HepG2 (cell line): ENCODE results near the gene GADD45GIP1. TPM values are rescaled to one million over a fixed set of nuclear protein-coding genes. Genes with fewer than 3 reads are reported as not detected.

Experiments
- ELF3 ChIP-seq: IDR thresholded peaks from 2 replicates; pipeline ENCODE4 v1.6.1; 2016; ENCODE audit warnings: missing genetic modification reagents, missing compliant biosample characterization
- HOXA9 ChIP-seq: sonication (generic); formaldehyde crosslinking; IDR thresholded peaks from 2 replicates; pipeline ENCODE4 v1.8.1; 2022; ENCODE audit warnings: missing genetic modification reagents, mild to moderate bottlenecking, moderate library complexity, borderline replicate concordance
- KDM3A ChIP-seq: IDR thresholded peaks from 2 replicates; pipeline ENCODE4 v1.6.1; 2018; ENCODE audit warnings: low read depth, missing compliant biosample characterization
- KDM5A ChIP-seq: fragments of 200-600 bp; sonication (generic); IDR thresholded peaks from 2 replicates; pipeline ENCODE4 v1.7.0; 2018; ENCODE audit warnings: antibody characterized with exemption, mild to moderate bottlenecking, low read length, borderline replicate concordance
- MTA1 ChIP-seq: sonication (generic); formaldehyde crosslinking; IDR thresholded peaks from 2 replicates; pipeline ENCODE4 v1.4.0; 2020; ENCODE audit warnings: missing genetic modification reagents, mild to moderate bottlenecking, borderline replicate concordance
- MXD3 ChIP-seq: IDR thresholded peaks from 2 replicates; pipeline ENCODE4 v1.6.1; 2016; ENCODE audit warnings: mild to moderate bottlenecking, missing biosample characterization, missing genetic modification reagents
- ONECUT2 ChIP-seq: sonication (generic); formaldehyde crosslinking; IDR thresholded peaks from 2 replicates; pipeline ENCODE4 v1.4.0; 2020; ENCODE audit warnings: missing genetic modification reagents
- PITX1 ChIP-seq: sonication (generic); formaldehyde crosslinking; IDR thresholded peaks from 2 replicates; pipeline ENCODE4 v1.5.1; 2020; ENCODE audit warnings: mild to moderate bottlenecking, missing genetic modification reagents
- POLR2G ChIP-seq: fragments of 200-400 bp; formaldehyde crosslinking; IDR thresholded peaks from 2 replicates; pipeline ENCODE4 v1.6.1; 2018; ENCODE audit warnings: mild to moderate bottlenecking, low read depth, low read length, moderate library complexity
- PRMT3 ChIP-seq: sonication (generic); formaldehyde crosslinking; IDR thresholded peaks from 2 replicates; pipeline ENCODE4 v1.8.1; 2022; ENCODE audit warnings: low read depth, mild to moderate bottlenecking, moderate library complexity, missing genetic modification reagents, borderline replicate concordance
- RBM22 ChIP-seq: fragments of 200-400 bp; formaldehyde crosslinking; optimal IDR thresholded peaks from 2 replicates; pipeline ENCODE3; 2017; ENCODE audit warnings: mild to moderate bottlenecking, low read length, moderate library complexity
- SMAD3 ChIP-seq: sonication (generic); formaldehyde crosslinking; IDR thresholded peaks from 2 replicates; pipeline ENCODE4 v1.4.0; 2020; ENCODE audit warnings: missing genetic modification reagents
- TARDBP ChIP-seq: sonication (generic); formaldehyde crosslinking; IDR thresholded peaks from 2 replicates; pipeline ENCODE4 v1.8.0; 2022; ENCODE audit warnings: mild to moderate bottlenecking, missing genetic modification reagents
- TCF12 ChIP-seq, 2 experiments: fragments of 450-650 bp in 1 of 2; sonication (generic) in 1 of 2; formaldehyde crosslinking in 1 of 2; IDR thresholded peaks; 2 replicates each; pipeline versions ENCODE4 v1.6.1 to v1.8.0; 2017 to 2022; ENCODE audit warnings: antibody characterized with exemption in 1 of 2, mild to moderate bottlenecking in 1 of 2, missing genetic modification reagents in 1 of 2, moderate library complexity in 1 of 2
- ZBTB2 ChIP-seq: sonication (generic); formaldehyde crosslinking; IDR thresholded peaks from 2 replicates; pipeline ENCODE4 v1.8.0; 2022; ENCODE audit warnings: low read depth, missing genetic modification reagents
- ZMYM3 ChIP-seq: sonication (generic); formaldehyde crosslinking; IDR thresholded peaks from 2 replicates; pipeline ENCODE4 v1.5.1; 2020; ENCODE audit warnings: mild to moderate bottlenecking, missing genetic modification reagents
- ZNF230 ChIP-seq: sonication (generic); formaldehyde crosslinking; IDR thresholded peaks from 2 replicates; pipeline ENCODE4 v1.4.0; 2020; ENCODE audit warnings: mild to moderate bottlenecking, missing genetic modification reagents
- ZNF335 ChIP-seq: sonication (generic); formaldehyde crosslinking; IDR thresholded peaks from 2 replicates; pipeline ENCODE4 v1.4.0; 2020; ENCODE audit warnings: missing genetic modification reagents
- ZNF501 ChIP-seq: sonication (generic); formaldehyde crosslinking; IDR thresholded peaks from 2 replicates; pipeline ENCODE4 v1.5.1; 2020; ENCODE audit warnings: mild to moderate bottlenecking, moderate library complexity, missing genetic modification reagents
- ZNF614 ChIP-seq: IDR thresholded peaks from 2 replicates; pipeline ENCODE4 v1.6.1; 2018; ENCODE audit warnings: missing biosample characterization, missing genetic modification reagents, inconsistent platforms, borderline replicate concordance
- ZNF816 ChIP-seq: sonication (generic); formaldehyde crosslinking; IDR thresholded peaks from 2 replicates; pipeline ENCODE4 v1.8.0; 2022; ENCODE audit warnings: missing genetic modification reagents, mild to moderate bottlenecking, borderline replicate concordance
- polyA plus RNA-seq, 8 experiments: library from polyadenylated mRNA; depleted of rRNA in 3 of 8; stranded (reverse) in 7 of 8; unstranded in 1 of 8; fragments of >200 nt; fragmentation: Illumina TruSeq in 4 of 8; extraction: Trizol in 4 of 8; gene quantifications; 2 replicates each; pipeline versions ENCODE4 v1.2.1 to v1.2.3, GENCODE V29; 2011 to 2016; ENCODE audit warnings: low read depth in 4 of 8, missing spikeins in 1 of 8, mixed read lengths in 1 of 8; ENCODE audit not compliant: insufficient read depth in 1 of 8
- total RNA-seq, 5 experiments: library from RNA; depleted of rRNA; stranded (reverse); fragments of >200 nt; fragmentation: Illumina TruSeq; extraction: Trizol; gene quantifications; 2 replicates each; pipeline ENCODE4 v1.2.3, GENCODE V29; 2016; ENCODE audit warnings: low read depth in 1 of 5
- TF ChIP-seq, protein P1 (sequence below): sonication (generic); formaldehyde crosslinking; IDR thresholded peaks from 2 replicates; pipeline ENCODE4 v1.5.0; 2020; ENCODE audit warnings: mild to moderate bottlenecking, missing genetic modification reagents, moderate library complexity
- TF ChIP-seq, protein P2 (sequence below): sonication (generic); formaldehyde crosslinking; IDR thresholded peaks from 2 replicates; pipeline ENCODE4 v1.4.0; 2020; ENCODE audit warnings: missing genetic modification reagents, mild to moderate bottlenecking, borderline replicate concordance
- TF ChIP-seq, protein P3 (sequence below): sonication (generic); formaldehyde crosslinking; IDR thresholded peaks from 2 replicates; pipeline ENCODE4 v1.5.0; 2020; ENCODE audit warnings: missing genetic modification reagents

GADD45GIP1 gene
- total and polyA plus RNA-seq, 2 of the 13 experiments (the other 11 are each of a cell fraction or from before 2014, with no cell fraction given): 24.6 to 30.7 TPM

- TF ChIP-seq PITX1 (CRISPR knock-in tag) (0 out of 2 replicates have a peak, but pooled peaks have one; percentile 15), ZMYM3 (CRISPR knock-in tag) (peak; percentile 40; the same call in 1 of the 2 replicates), KDM3A (0 out of 2 replicates have a peak, but pooled peaks have one; percentile 34), HOXA9 (CRISPR knock-in tag) (0 out of 2 replicates have a peak, but pooled peaks have one; percentile 63), MXD3 (CRISPR knock-in tag) (0 out of 2 replicates have a peak, but pooled peaks have one; percentile 43), ZNF230 (no peak), ZBTB2 (CRISPR knock-in tag) (peak; percentile 49; the same call in 1 of the 2 replicates), ZNF501 (CRISPR knock-in tag) (0 out of 2 replicates have a peak, but pooled peaks have one; percentile 58), ZNF614 (CRISPR knock-in tag) (peak; percentile 41; the same call in 1 of the 2 replicates), TCF12 (IDR thresholded peaks at IDR 0.05) (no peak), TCF12 (CRISPR knock-in tag; IDR thresholded peaks at IDR 0.05) (peak; percentile 18; the same call in 1 of the 2 replicates), ZNF816 (no peak), KDM5A (peak; percentile 75; the same call in 1 of the 2 replicates), SMAD3 (CRISPR knock-in tag) (0 out of 2 replicates have a peak, but pooled peaks have one; percentile 35), ZNF335 (CRISPR knock-in tag) (no peak), ONECUT2 (no peak), RBM22 (peak; percentile 43), PRMT3 (CRISPR knock-in tag) (no peak), TARDBP (CRISPR knock-in tag) (peak; percentile 28; the same call in 1 of the 2 replicates), MTA1 (CRISPR knock-in tag) (peak; percentile 58; the same call in 1 of the 2 replicates), POLR2G (no peak), ELF3 (peak; percentile 56; the same call in 1 of the 2 replicates)
- TF ChIP-seq, protein P1, sequence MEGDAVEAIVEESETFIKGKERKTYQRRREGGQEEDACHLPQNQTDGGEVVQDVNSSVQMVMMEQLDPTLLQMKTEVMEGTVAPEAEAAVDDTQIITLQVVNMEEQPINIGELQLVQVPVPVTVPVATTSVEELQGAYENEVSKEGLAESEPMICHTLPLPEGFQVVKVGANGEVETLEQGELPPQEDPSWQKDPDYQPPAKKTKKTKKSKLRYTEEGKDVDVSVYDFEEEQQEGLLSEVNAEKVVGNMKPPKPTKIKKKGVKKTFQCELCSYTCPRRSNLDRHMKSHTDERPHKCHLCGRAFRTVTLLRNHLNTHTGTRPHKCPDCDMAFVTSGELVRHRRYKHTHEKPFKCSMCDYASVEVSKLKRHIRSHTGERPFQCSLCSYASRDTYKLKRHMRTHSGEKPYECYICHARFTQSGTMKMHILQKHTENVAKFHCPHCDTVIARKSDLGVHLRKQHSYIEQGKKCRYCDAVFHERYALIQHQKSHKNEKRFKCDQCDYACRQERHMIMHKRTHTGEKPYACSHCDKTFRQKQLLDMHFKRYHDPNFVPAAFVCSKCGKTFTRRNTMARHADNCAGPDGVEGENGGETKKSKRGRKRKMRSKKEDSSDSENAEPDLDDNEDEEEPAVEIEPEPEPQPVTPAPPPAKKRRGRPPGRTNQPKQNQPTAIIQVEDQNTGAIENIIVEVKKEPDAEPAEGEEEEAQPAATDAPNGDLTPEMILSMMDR (CRISPR knock-in tag): peak; percentile 91
- TF ChIP-seq, protein P2, sequence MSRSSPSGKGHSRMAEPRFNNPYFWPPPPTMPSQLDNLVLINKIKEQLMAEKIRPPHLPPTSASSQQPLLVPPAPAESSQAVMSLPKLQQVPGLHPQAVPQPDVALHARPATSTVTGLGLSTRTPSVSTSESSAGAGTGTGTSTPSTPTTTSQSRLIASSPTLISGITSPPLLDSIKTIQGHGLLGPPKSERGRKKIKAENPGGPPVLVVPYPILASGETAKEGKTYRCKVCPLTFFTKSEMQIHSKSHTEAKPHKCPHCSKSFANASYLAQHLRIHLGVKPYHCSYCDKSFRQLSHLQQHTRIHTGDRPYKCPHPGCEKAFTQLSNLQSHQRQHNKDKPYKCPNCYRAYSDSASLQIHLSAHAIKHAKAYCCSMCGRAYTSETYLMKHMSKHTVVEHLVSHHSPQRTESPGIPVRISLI (CRISPR knock-in tag): peak; percentile 9; the same call in 1 of the 2 replicates
- TF ChIP-seq, protein P3, sequence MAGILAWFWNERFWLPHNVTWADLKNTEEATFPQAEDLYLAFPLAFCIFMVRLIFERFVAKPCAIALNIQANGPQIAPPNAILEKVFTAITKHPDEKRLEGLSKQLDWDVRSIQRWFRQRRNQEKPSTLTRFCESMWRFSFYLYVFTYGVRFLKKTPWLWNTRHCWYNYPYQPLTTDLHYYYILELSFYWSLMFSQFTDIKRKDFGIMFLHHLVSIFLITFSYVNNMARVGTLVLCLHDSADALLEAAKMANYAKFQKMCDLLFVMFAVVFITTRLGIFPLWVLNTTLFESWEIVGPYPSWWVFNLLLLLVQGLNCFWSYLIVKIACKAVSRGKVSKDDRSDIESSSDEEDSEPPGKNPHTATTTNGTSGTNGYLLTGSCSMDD (CRISPR knock-in tag): no peak
Measured at GRCh38 chr19:12983542-12984142, 26.6 kb upstream of the GADD45GIP1 start (continued).
